Measurements from ENCODE around the gene TMX4.

Gene TMX4

DNA sequence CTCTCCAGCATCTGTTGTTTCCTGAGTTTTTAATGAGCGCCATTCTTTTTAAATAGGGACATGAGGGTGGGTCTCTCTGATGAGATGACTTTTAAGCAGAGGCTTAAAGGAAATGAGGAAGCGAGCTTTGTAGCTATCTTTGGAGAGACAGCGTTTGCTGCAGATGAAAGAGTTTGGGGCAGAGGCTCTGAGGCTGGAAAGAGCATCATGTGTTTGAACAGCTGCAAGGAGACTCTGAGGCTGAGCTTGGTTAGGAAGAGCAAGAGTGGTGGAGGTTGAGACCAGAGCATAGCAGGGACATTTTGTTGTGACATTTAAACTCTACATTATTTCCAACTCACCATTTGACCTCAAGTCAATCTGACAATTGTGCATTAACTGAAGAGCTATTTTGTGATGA, 38.3 kb upstream of the TMX4 start:
- ChIA-PET CTCF (interaction anchor here (1.1 to 1.3 kb wide), 2 partner anchors 25 to 397 kb away, joined by 3 read pairs; no protein-coding TSS in a partner anchor), POLR2A (no interaction called here)
- Histone ChIP-seq H3K4me1 (ENCODE audit: control extremely low read depth in 1 of 4, control insufficient read depth in 4 of 4, insufficient read depth in 4 of 4, low read length in 3 of 4) (no peaks in the 10 kb centered on the region), H3K27me3 (replicated peaks in 2 of 5; ENCODE audit: control insufficient read depth in 4 of 5, insufficient read depth in 5 of 5, low read length in 4 of 5) (no peaks in the 10 kb centered on the region), H3K9me3 (ENCODE audit: control extremely low read depth in 1 of 5, control insufficient read depth in 4 of 5, insufficient read depth in 2 of 5, low read depth in 1 of 5, low read length in 4 of 5) (no peaks in the 10 kb centered on the region), H3K4me3 (ENCODE audit: control insufficient read depth in 1 of 7, extremely low read depth in 1 of 7, insufficient read depth in 4 of 7, low read depth in 2 of 7, low read length in 6 of 7) (no peak overlapping the region), H3K36me3 (ENCODE audit: control insufficient read depth in 4 of 4, insufficient read depth in 4 of 4, low read length in 3 of 4) (no peaks in the 10 kb centered on the region), H3K27ac (ENCODE audit: insufficient read depth in 1 of 2, low read depth in 1 of 2, low read length in 2 of 2, poor library complexity in 1 of 2, severe bottlenecking in 2 of 2) (no peak overlapping the region)
- WGBS (ENCODE audit: insufficient coverage): 62% methylated on average over 2 of the region's 3 CpGs
- DNase-seq: peak in 1 of 3 donors; percentile 17

DNA sequence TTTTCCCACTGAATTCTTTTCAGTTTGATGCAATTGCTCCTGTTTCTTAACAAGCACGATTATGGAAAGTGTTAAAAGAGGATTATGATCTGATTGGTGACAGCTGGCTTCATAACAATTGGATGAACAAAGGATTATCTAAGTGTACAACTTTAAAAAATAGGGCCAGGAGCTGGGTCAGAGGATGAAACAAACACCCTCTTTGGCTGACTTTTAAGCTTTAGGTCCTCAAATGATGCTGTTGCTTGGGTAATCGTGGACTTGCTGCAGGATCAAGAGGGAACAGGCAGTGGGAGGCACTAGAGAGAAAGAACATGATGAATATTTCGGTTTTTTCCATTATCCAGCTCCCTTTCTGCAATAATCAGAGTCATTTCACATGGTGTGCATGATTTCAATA, 35.5 kb upstream of the TMX4 start:
- Histone ChIP-seq H3K9me3 (ENCODE audit: control extremely low read depth in 1 of 5, control insufficient read depth in 4 of 5, insufficient read depth in 2 of 5, low read depth in 1 of 5, low read length in 4 of 5) (no peaks in the 10 kb centered on the region), H3K27ac (ENCODE audit: insufficient read depth in 1 of 2, low read depth in 1 of 2, low read length in 2 of 2, poor library complexity in 1 of 2, severe bottlenecking in 2 of 2) (no peak overlapping the region), H3K27me3 (replicated peaks in 2 of 5; ENCODE audit: control insufficient read depth in 4 of 5, insufficient read depth in 5 of 5, low read length in 4 of 5) (no peaks in the 10 kb centered on the region), H3K4me3 (ENCODE audit: control insufficient read depth in 1 of 7, extremely low read depth in 1 of 7, insufficient read depth in 4 of 7, low read depth in 2 of 7, low read length in 6 of 7) (no peak overlapping the region), H3K36me3 (ENCODE audit: control insufficient read depth in 4 of 4, insufficient read depth in 4 of 4, low read length in 3 of 4) (no peaks in the 10 kb centered on the region), H3K4me1 (ENCODE audit: control extremely low read depth in 1 of 4, control insufficient read depth in 4 of 4, insufficient read depth in 4 of 4, low read length in 3 of 4) (peaks cover 0 to 11% (median 7%) of the 10 kb centered on the region in 4 experiments)
- ChIA-PET CTCF (interaction anchor here (0.5 to 2.1 kb wide), 4 partner anchors 10 to 625 kb away, joined by 3 to 13 read pairs (median 3); no protein-coding TSS in a partner anchor), POLR2A (no interaction called here)
- WGBS (ENCODE audit: insufficient coverage): 94% methylated on average over 3 of the region's 3 CpGs
- no peak for DNase-seq

DNA sequence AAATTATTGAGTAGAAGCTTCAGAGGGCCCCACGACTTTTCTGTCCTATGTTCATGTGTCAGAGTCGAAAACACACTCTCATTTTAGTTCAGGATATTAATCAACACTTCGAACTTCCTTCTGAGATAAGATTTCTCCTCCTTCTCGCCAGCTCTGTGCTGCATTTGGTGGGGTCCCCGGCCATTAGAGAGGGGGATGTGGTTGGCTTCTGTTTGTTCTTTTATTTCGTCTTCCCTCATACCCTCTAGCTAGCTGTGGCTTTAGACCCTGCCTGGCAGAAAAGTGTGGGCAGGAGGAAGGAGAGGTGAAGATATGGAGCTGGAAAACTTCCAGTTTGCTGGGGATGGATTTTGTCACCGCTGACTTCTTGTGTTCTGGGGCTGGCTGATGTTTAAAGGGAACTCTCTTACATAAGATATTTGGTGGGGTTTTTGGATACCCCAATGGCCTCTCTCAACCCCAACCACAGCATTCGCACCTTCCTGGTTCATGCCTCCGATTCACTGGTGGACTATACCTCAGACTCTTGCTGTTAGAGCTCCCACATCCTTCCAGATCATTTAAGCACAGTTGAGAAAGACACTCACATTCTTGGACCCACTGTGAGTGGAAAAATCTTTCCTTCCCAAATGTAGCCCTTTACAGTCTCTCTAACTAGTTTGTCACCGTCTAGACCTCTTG, 30.7 kb upstream of the TMX4 start:
- Histone ChIP-seq H3K4me1 (ENCODE audit: control extremely low read depth in 1 of 4, control insufficient read depth in 4 of 4, insufficient read depth in 4 of 4, low read length in 3 of 4) (peaks cover 0 to 16% (median 12%) of the 10 kb centered on the region in 4 experiments), H3K4me3 (ENCODE audit: control insufficient read depth in 1 of 7, extremely low read depth in 1 of 7, insufficient read depth in 4 of 7, low read depth in 2 of 7, low read length in 6 of 7) (peak overlapping the region in 4 of 7 experiments; percentile 13 to 68 (median 43)), H3K36me3 (ENCODE audit: control insufficient read depth in 4 of 4, insufficient read depth in 4 of 4, low read length in 3 of 4) (no peaks in the 10 kb centered on the region), H3K27ac (ENCODE audit: insufficient read depth in 1 of 2, low read depth in 1 of 2, low read length in 2 of 2, poor library complexity in 1 of 2, severe bottlenecking in 2 of 2) (peak overlapping the region; percentile 9 to 29), H3K9me3 (ENCODE audit: control extremely low read depth in 1 of 5, control insufficient read depth in 4 of 5, insufficient read depth in 2 of 5, low read depth in 1 of 5, low read length in 4 of 5) (no peaks in the 10 kb centered on the region), H3K27me3 (replicated peaks in 2 of 5; ENCODE audit: control insufficient read depth in 4 of 5, insufficient read depth in 5 of 5, low read length in 4 of 5) (no peaks in the 10 kb centered on the region)
- 7% methylated on average over 5 of the region's 10 CpGs for WGBS (ENCODE audit: insufficient coverage)
- DNase-seq: peak; percentile 18 to 75 (median 42)
- ChIA-PET POLR2A (no interaction called here), CTCF (interaction anchor here (0.9 to 11.3 kb wide), 5 partner anchors 19 to 670 kb away, joined by 3 to 148 read pairs (median 3); no protein-coding TSS in a partner anchor)

DNA sequence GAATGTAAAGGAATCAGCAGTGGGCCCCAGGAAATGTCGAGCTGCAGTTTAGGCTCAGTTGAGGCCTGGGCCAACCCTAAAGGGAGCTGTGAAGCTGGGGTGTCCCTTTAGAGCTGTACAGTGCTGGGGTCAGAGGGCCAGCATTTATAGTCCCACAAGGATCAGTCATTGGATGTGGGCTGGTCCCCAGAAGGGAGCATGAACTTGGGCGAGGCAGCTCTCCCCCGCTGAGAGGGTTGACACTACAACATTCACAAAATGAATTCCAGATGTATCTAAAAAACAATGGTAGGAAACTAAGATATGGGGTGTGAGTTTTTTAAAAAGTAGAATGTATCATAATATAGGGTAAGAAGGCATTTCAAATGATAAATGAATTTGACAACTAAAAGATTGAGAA, 29.7 kb upstream of the TMX4 start:
- no peak for DNase-seq
- H3K4me3 ChIP-seq (ENCODE audit: control insufficient read depth in 1 of 7, extremely low read depth in 1 of 7, insufficient read depth in 4 of 7, low read depth in 2 of 7, low read length in 6 of 7): no peak overlapping the region
- ChIA-PET POLR2A (no interaction called here), CTCF (interaction anchor here (0.9 to 11.3 kb wide), 3 partner anchors 82 to 671 kb away, joined by 3 to 148 read pairs (median 3); no protein-coding TSS in a partner anchor)
- H3K27ac ChIP-seq (ENCODE audit: insufficient read depth in 1 of 2, low read depth in 1 of 2, low read length in 2 of 2, poor library complexity in 1 of 2, severe bottlenecking in 2 of 2): no peak overlapping the region
- peaks cover 0 to 16% (median 12%) of the 10 kb centered on the region in 4 experiments for H3K4me1 ChIP-seq (ENCODE audit: control extremely low read depth in 1 of 4, control insufficient read depth in 4 of 4, insufficient read depth in 4 of 4, low read length in 3 of 4)
- H3K27me3 ChIP-seq (replicated peaks in 2 of 5; ENCODE audit: control insufficient read depth in 4 of 5, insufficient read depth in 5 of 5, low read length in 4 of 5): no peaks in the 10 kb centered on the region
- H3K9me3 ChIP-seq (ENCODE audit: control extremely low read depth in 1 of 5, control insufficient read depth in 4 of 5, insufficient read depth in 2 of 5, low read depth in 1 of 5, low read length in 4 of 5): no peaks in the 10 kb centered on the region
- no peaks in the 10 kb centered on the region for H3K36me3 ChIP-seq (ENCODE audit: control insufficient read depth in 4 of 4, insufficient read depth in 4 of 4, low read length in 3 of 4)
- WGBS (ENCODE audit: insufficient coverage): 100% methylated on average over 1 of the region's 3 CpGs

DNA sequence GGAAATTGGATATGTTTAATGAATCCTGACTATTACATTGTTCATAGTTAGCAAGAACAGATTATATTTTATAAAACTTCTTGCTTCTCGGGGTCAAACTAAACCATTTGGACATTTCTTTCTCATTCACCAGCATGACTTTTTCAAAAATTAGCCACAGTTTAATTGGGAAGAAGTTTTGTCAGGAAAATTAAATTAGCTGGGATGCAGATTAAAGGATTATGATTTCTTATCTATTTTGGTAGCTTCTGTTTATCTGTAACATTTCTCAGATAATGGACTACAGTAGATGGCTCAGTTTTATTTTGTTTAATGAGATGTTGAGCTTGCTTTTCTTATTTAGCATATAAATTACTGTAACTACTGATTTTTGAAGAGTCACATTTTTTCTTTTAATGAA, 26.4 kb upstream of the TMX4 start:
- ChIA-PET POLR2A (no interaction called here), CTCF (interaction anchor here (0.9 to 11.3 kb wide), 6 partner anchors 9 to 674 kb away, joined by 3 to 148 read pairs (median 8); no protein-coding TSS in a partner anchor)
- Histone ChIP-seq H3K27ac (ENCODE audit: insufficient read depth in 1 of 2, low read depth in 1 of 2, low read length in 2 of 2, poor library complexity in 1 of 2, severe bottlenecking in 2 of 2) (no peak overlapping the region), H3K9me3 (ENCODE audit: control extremely low read depth in 1 of 5, control insufficient read depth in 4 of 5, insufficient read depth in 2 of 5, low read depth in 1 of 5, low read length in 4 of 5) (no peaks in the 10 kb centered on the region), H3K4me3 (ENCODE audit: control insufficient read depth in 1 of 7, extremely low read depth in 1 of 7, insufficient read depth in 4 of 7, low read depth in 2 of 7, low read length in 6 of 7) (no peak overlapping the region), H3K4me1 (ENCODE audit: control extremely low read depth in 1 of 4, control insufficient read depth in 4 of 4, insufficient read depth in 4 of 4, low read length in 3 of 4) (peaks cover 0 to 17% (median 13%) of the 10 kb centered on the region in 4 experiments), H3K27me3 (replicated peaks in 2 of 5; ENCODE audit: control insufficient read depth in 4 of 5, insufficient read depth in 5 of 5, low read length in 4 of 5) (no peaks in the 10 kb centered on the region), H3K36me3 (ENCODE audit: control insufficient read depth in 4 of 4, insufficient read depth in 4 of 4, low read length in 3 of 4) (no peaks in the 10 kb centered on the region)
- DNase-seq: no peak
- WGBS (ENCODE audit: insufficient coverage): no CpG with 5 or more reads among the region's 1 CpG

DNA sequence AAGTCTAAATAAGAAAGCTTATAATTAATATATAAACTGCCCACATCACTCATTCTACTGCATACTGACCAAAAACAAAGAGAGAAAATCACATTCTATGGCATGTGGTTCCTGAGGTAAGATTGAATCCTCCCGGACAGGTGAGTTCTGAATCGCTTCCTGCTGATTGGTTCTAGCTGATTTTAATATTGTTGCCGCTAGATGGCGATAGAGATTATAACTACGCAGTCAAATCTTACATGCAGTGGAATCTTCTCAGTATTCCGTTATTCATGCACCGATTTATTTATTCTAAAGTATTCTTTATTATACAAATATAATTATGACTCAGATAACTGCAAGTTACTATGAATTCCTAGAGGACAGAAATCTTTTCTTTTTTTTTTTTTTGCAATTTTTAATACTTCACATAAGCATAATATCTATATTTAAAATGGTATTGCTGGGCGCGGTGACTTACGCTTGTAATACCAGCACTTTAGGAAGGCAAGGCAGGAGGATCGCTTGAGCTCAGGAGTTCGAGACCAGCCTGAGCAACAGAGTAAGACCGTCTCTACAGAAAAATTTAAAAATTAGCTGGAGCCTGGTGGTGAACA, 24.2 kb upstream of the TMX4 start:
- WGBS (ENCODE audit: insufficient coverage): 59% methylated on average over 8 of the region's 13 CpGs
- Histone ChIP-seq H3K27me3 (replicated peaks in 2 of 5; ENCODE audit: control insufficient read depth in 4 of 5, insufficient read depth in 5 of 5, low read length in 4 of 5) (no peaks in the 10 kb centered on the region), H3K4me1 (ENCODE audit: control extremely low read depth in 1 of 4, control insufficient read depth in 4 of 4, insufficient read depth in 4 of 4, low read length in 3 of 4) (peaks cover 0 to 3% (median 1%) of the 10 kb centered on the region in 4 experiments), H3K4me3 (ENCODE audit: control insufficient read depth in 1 of 7, extremely low read depth in 1 of 7, insufficient read depth in 4 of 7, low read depth in 2 of 7, low read length in 6 of 7) (no peak overlapping the region), H3K27ac (ENCODE audit: insufficient read depth in 1 of 2, low read depth in 1 of 2, low read length in 2 of 2, poor library complexity in 1 of 2, severe bottlenecking in 2 of 2) (no peak overlapping the region), H3K9me3 (ENCODE audit: control extremely low read depth in 1 of 5, control insufficient read depth in 4 of 5, insufficient read depth in 2 of 5, low read depth in 1 of 5, low read length in 4 of 5) (no peaks in the 10 kb centered on the region), H3K36me3 (ENCODE audit: control insufficient read depth in 4 of 4, insufficient read depth in 4 of 4, low read length in 3 of 4) (no peaks in the 10 kb centered on the region)
- ChIA-PET POLR2A (no interaction called here), CTCF (interaction anchor here (0.6 to 11.3 kb wide), 20 partner anchors 9 to 677 kb away, joined by 3 to 148 read pairs (median 5); no protein-coding TSS in a partner anchor)
- DNase-seq: peak; percentile 61 to 79 (median 74)

DNA sequence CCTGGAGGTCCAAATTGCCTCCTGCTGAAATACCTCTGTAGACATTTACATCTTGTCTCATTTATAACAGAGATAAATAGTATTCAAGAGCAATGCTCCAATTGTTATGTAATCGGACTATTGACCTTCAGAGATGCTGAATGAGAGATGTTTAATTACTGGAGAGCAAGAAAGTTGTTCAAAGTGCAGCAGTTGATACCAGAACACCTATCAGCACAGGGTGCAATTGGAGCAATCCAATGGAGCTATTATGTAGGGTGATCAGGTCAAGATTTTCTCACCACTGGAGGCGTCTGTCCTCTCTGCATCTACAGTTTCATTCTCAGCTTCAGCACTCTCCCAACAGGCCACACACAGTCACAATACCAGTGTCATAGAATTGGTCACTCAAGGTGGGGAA, 19.5 kb upstream of the TMX4 start:
- no peaks in the 10 kb centered on the region for H3K27me3 ChIP-seq (replicated peaks in 2 of 5; ENCODE audit: control insufficient read depth in 4 of 5, insufficient read depth in 5 of 5, low read length in 4 of 5)

More for the DNA sequence above, 19.5 kb upstream of the TMX4 start:
- ChIA-PET POLR2A (no interaction called here), CTCF (interaction anchor here (1.0 kb wide), 1 partner anchor 683 kb away, joined by 4 read pairs; no protein-coding TSS in a partner anchor)
- no peak overlapping the region for H3K4me3 ChIP-seq (ENCODE audit: control insufficient read depth in 1 of 7, extremely low read depth in 1 of 7, insufficient read depth in 4 of 7, low read depth in 2 of 7, low read length in 6 of 7)
- no peaks in the 10 kb centered on the region for H3K9me3 ChIP-seq (ENCODE audit: control extremely low read depth in 1 of 5, control insufficient read depth in 4 of 5, insufficient read depth in 2 of 5, low read depth in 1 of 5, low read length in 4 of 5)
- peaks cover 0 to 3% (median 1%) of the 10 kb centered on the region in 4 experiments for H3K4me1 ChIP-seq (ENCODE audit: control extremely low read depth in 1 of 4, control insufficient read depth in 4 of 4, insufficient read depth in 4 of 4, low read length in 3 of 4)
- no peak overlapping the region for H3K27ac ChIP-seq (ENCODE audit: insufficient read depth in 1 of 2, low read depth in 1 of 2, low read length in 2 of 2, poor library complexity in 1 of 2, severe bottlenecking in 2 of 2)
- no peaks in the 10 kb centered on the region for H3K36me3 ChIP-seq (ENCODE audit: control insufficient read depth in 4 of 4, insufficient read depth in 4 of 4, low read length in 3 of 4)
- 100% methylated on average over 1 of the region's 2 CpGs for WGBS (ENCODE audit: insufficient coverage)
- DNase-seq: no peak
